Activated T-helper 17 cell treated with anti-CD3 and anti-CD28 coated beads, Interleukin-2, amount 50 U/mL, for 72 hours (primary cell): ENCODE measurements around the gene TBC1D17. TPM values are rescaled to one million over a fixed set of nuclear protein-coding genes. Genes with fewer than 3 reads are reported as not detected.
A peak's percentile ranks its signal among the peaks of the same experiment; 100 is the strongest.

Experiments used
- ATAC-seq: fragments of 150-1000 bp; cut with Tn5 transposase; replicated peaks from 2 replicates; pipeline ENCODE4 v1.10.0; 2021; ENCODE audit warnings: mild to moderate bottlenecking, moderate library complexity
- H3K27ac Mint-ChIP-seq: one replicate; pipeline ENCODE4 v1.8.0; 2022; ENCODE audit warnings: mixed read lengths
- H3K27me3 Mint-ChIP-seq: one replicate; pipeline ENCODE4 v1.8.0; 2022; ENCODE audit warnings: mixed read lengths
- H3K36me3 Mint-ChIP-seq: one replicate; pipeline ENCODE4 v1.8.0; 2022; ENCODE audit warnings: low read depth, mild to moderate bottlenecking, mixed read lengths
- H3K4me1 Mint-ChIP-seq: one replicate; pipeline ENCODE4 v1.8.0; 2022; ENCODE audit warnings: mixed read lengths
- H3K4me3 Mint-ChIP-seq: one replicate; pipeline ENCODE4 v1.8.0; 2022; ENCODE audit warnings: mild to moderate bottlenecking, mixed read lengths
- H3K9me3 Mint-ChIP-seq: one replicate; pipeline ENCODE4 v1.8.0; 2022; ENCODE audit warnings: mixed read lengths
- total RNA-seq, 2 donors: library from RNA; stranded (reverse); gene quantifications; one replicate each; pipeline ENCODE4 v1.2.3, GENCODE V29; 2022

TBC1D17 gene
- total RNA-seq, 2 donors from 2014 or later, result 21.4 to 57.4 TPM

DNA sequence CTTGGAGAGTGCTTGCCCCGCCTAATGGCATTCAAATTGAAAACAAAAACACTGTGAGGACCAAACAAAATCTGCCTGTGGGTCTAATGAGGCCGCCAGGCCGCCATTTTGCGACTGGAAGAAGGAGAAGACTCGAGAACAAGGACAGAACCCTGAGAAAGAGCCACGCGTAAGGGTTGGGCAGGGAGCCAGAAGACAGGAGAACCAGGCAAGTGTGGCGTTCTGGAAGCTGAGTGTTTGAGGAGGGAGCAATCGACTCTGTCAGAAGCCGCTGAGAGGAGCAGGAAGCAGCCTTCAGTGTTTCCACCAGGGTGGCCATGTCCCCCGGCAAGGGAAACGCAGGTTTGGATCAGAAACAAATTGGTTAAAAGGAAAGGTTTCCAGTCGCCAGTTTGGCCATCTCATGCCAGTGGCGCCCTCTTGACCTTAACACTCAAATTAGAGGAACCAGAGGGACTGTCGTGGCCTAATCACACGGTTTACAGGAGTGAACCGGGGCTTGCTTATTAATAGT, 36.7 kb upstream of the TBC1D17 start:
- H3K36me3 Mint-ChIP-seq, result peaks cover 36% of the 10 kb centered on the region
- no peak for ATAC-seq
- no peaks in the 10 kb centered on the region for H3K9me3 Mint-ChIP-seq
- peaks cover 5% of the 10 kb centered on the region for H3K4me1 Mint-ChIP-seq
- no peaks in the 10 kb centered on the region for H3K27me3 Mint-ChIP-seq
- H3K27ac Mint-ChIP-seq, result peak overlapping the region; percentile 39
- H3K4me3 Mint-ChIP-seq, result no peak overlapping the region

DNA sequence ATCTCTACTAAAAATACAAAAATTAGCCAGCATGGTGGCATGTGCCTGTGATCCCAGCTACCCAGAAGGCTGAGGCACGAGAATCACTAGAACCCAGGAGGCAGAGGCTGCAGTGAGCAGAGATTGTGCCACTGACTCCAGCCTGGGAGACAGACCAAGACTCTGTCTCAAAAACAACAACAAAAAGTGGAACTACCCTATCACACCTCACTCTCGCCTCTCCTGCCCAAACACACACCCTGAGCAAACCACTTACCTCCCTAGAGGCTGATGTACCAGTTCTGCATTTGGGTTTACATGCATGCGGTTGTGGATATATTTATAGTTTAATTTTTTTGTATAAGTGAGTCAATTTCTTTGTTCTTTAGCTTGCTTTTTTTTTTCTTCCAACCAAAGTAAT, 34.2 kb upstream of the TBC1D17 start:
- Mint-ChIP-seq H3K4me3 (no peak overlapping the region), H3K9me3 (no peaks in the 10 kb centered on the region), H3K36me3 (peaks cover 24% of the 10 kb centered on the region), H3K27ac (no peak overlapping the region), H3K27me3 (no peaks in the 10 kb centered on the region), H3K4me1 (peaks cover 6% of the 10 kb centered on the region)
- ATAC-seq, result no peak

DNA sequence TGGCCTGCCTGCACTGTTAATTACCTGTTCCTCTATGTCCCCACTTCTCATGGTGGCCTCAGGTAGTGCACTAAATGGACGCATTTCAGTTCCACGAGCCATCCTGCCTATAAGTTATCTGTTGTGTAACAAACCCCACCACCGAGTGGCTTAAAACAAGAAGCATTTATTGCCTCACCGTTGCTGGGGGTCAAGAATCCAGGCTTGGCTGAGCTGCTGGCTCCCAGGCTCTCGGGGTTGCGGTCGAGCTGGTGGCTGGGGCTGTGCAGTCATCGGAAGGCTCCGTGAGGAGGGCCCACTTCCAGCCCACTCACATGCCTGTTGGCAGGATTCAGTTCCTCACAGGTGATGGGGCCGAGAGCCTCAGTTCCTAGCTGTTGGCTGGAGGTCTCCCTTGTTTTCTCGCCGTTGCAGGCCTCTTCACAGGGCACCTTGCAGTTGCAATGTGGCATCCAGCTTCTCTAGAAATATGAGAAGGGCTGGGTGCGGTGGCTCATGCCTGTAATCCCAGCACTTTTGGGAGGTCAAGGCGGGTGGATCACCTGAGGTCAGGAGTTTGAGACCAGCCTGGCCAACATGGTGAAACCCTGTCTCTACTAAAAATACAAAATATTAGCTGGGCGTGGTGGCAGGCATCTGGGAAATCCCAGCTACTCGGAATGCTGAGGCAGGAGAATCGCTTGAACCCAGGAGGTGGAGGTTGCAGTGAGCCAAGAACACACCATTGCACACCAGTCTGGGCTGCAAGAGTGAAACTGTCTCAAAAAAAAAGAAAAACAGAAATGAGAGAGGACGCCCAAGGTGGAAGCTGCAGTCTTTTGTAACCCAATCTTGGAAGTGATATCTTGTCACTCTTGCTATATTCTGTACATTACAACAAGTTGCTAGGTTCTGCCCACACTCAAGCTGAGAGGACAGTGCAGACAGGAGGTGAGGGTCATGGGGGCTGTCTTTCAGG, 33.1 kb upstream of the TBC1D17 start:
- Mint-ChIP-seq H3K9me3 (no peaks in the 10 kb centered on the region), H3K27me3 (no peaks in the 10 kb centered on the region), H3K27ac (no peak overlapping the region), H3K4me1 (peaks cover 12% of the 10 kb centered on the region), H3K36me3 (peaks cover 12% of the 10 kb centered on the region), H3K4me3 (no peak overlapping the region)
- ATAC-seq, result no peak

DNA sequence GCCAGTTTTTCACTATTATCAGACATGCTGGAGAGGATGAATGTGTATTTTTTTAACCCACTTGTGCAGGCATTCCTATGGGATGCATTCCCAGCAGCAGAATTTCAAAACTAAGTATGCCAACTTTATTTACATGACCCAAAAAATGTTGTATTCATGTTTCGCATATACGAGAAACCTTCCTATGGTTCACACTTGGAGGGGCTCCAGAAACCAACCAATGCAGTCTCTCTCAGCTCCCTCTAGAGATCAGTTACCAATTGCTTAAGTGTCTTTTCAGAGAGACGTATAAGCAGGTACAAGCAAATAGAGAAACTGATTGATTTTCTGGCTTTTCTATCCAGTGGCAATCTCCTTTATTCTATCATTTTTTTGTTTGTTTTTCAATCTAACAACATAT, 32.1 kb upstream of the TBC1D17 start:
- no peak overlapping the region for H3K4me3 Mint-ChIP-seq
- H3K4me1 Mint-ChIP-seq, result peaks cover 18% of the 10 kb centered on the region
- no peaks in the 10 kb centered on the region for H3K9me3 Mint-ChIP-seq
- ATAC-seq, result no peak
- peaks cover 7% of the 10 kb centered on the region for H3K36me3 Mint-ChIP-seq
- no peak overlapping the region for H3K27ac Mint-ChIP-seq
- H3K27me3 Mint-ChIP-seq, result no peaks in the 10 kb centered on the region

DNA sequence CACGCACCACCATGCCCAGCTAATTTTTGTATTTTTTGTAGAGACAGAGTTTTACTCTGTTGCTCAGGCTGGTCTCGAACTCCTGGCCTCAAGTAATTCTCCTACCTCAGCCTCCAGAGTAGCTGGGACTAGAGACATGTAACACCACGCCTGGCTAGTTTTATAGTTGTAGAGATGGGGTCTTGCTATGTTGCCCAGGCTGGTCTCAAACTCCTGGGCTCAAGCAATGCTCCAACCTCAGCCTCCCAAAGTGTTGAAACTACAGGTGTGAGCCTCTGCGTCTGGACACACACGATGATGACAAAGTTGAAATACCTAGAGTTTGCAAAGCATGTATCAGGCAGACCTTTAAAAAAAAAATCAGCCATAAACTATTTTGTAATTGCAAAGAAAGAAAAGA, 31.1 kb upstream of the TBC1D17 start:
- no peaks in the 10 kb centered on the region for H3K27me3 Mint-ChIP-seq
- ATAC-seq, result no peak

DNA sequence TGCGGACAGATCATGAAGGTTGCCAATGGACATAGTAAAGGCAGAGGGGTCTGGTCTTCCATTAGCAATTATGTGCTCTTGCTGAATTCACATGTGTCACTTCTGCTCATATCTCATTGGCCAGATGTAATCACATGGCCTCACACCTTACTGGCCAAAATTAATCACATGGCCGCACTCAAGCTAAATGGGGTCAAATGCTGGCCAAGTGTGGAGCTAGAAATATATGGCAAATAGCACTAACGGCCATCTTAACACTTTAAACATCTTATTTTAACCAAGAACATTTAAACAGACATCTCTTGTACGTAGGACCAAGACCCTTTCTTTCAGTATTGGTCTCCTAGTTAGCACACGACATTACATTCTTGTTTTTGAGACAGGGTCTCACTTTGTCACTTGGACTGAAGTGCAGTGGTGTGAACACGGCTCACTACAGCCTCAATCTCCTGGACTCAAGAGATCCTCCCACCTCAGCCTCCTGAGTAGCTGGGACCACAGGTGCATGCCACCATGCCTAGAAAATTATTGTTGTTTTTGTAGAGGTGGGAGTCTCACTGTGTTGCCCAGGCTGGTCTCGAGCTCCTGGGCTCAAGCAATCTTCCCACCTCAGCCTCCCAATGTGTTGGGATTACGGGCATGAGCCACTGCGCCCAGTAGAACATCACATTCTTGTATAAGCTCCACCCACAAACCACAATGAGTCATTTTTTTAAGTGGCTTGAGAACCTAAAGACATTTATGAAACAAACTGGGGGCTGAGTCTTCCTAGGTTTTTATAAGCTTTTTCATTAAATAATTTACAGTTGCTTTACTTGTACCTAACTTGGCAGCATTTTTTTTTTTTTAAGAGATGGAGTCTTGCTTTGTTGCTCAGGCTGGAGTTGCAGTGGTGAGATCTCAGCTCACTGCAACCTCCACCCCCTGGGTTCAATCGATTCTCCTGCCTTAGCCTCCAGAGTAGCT, 29.5 kb upstream of the TBC1D17 start:
- H3K36me3 Mint-ChIP-seq, result peaks cover 19% of the 10 kb centered on the region
- no peaks in the 10 kb centered on the region for H3K9me3 Mint-ChIP-seq
- no peaks in the 10 kb centered on the region for H3K27me3 Mint-ChIP-seq
- H3K4me3 Mint-ChIP-seq, result peak overlapping the region; percentile 83
- H3K4me1 Mint-ChIP-seq, result peaks cover 28% of the 10 kb centered on the region
- ATAC-seq, result peak; percentile 20
- no peak overlapping the region for H3K27ac Mint-ChIP-seq

More for the DNA sequence above, 31.1 kb upstream of the TBC1D17 start:
- no peak overlapping the region for H3K4me3 Mint-ChIP-seq
- peaks cover 8% of the 10 kb centered on the region for H3K36me3 Mint-ChIP-seq
- no peak overlapping the region for H3K27ac Mint-ChIP-seq
- peaks cover 18% of the 10 kb centered on the region for H3K4me1 Mint-ChIP-seq
- H3K9me3 Mint-ChIP-seq, result no peaks in the 10 kb centered on the region

DNA sequence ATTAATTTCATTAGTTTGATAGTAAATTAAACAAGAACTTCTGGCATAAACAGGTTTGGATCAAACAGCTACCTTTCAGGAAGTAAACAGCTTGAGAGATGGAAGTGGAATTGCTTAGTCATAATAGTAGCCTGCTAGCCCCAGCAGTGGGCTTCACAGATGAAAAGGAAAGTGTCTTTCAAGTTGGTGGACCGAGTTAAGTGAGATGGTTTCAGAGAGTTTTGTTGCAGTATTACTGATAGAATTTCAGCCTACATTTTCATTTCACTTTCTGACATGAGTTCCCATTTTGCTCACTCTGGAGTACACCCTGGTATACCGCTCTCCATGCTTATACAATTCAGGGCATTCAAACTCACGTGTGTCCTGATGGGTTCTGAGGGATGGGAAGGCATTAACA, 28.6 kb upstream of the TBC1D17 start:
- peaks cover 28% of the 10 kb centered on the region for H3K4me1 Mint-ChIP-seq
- peaks cover 19% of the 10 kb centered on the region for H3K36me3 Mint-ChIP-seq
- peak; percentile 10 for ATAC-seq
- no peaks in the 10 kb centered on the region for H3K27me3 Mint-ChIP-seq
- H3K27ac Mint-ChIP-seq, result peak overlapping the region; percentile 32
- H3K9me3 Mint-ChIP-seq, result no peaks in the 10 kb centered on the region
- peak overlapping the region; percentile 83 for H3K4me3 Mint-ChIP-seq

DNA sequence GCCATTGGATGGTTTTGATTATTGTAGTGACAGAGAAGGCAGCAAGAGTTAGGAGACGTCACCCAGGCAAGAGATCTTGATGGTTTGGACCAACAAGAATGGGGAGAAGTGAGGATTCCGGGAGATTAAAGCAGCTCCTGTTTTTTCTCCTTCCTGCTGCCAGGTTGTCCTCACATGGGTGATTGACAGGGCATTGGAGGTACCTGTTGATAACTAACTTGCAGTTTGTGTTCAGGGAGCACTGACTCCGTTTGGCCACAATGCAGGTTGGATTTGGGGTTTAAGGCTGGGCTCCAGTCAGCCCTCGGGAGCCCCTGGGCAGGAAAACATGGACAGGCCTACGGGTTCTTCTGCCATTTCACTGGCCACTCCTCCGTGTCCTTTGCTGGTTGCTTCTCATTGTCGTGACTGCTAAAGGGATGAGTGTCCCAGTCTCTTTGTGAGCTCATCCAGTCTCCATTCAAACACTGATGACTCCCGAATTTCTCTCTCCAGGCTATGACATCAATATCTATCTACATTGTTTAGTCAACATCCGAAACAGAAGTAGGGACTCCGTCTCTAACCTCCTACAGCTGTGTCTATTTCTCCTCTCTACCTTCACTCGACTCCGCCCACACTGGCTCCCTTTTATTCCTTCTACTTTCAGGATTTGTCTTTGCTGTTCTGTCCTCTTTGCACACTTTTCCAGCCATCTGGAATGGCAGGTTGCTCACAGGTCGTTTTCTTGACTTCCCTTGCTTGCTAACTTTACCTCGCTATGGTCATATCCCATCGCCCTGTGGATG, 27.9 kb upstream of the TBC1D17 start:
- H3K9me3 Mint-ChIP-seq, result no peaks in the 10 kb centered on the region
- H3K27ac Mint-ChIP-seq, result peak overlapping the region; percentile 88
- ATAC-seq, result no peak
- peak overlapping the region; percentile 83 for H3K4me3 Mint-ChIP-seq
- H3K4me1 Mint-ChIP-seq, result peaks cover 28% of the 10 kb centered on the region
- peaks cover 19% of the 10 kb centered on the region for H3K36me3 Mint-ChIP-seq
- no peaks in the 10 kb centered on the region for H3K27me3 Mint-ChIP-seq

DNA sequence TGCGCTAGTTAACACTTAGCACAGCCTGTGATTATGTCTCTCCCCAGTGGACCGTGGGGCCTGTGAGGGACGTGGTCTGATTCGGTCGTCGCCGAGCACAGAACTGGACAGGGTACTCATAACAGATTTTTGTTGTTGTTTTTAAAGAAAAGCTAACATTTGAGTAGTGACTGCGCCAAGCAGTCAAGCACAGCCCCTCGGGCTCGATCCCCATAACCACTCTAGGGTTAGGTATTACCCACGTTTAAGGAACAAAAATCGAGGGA, 27.3 kb upstream of the TBC1D17 start:
- peaks cover 21% of the 10 kb centered on the region for H3K36me3 Mint-ChIP-seq
- peak overlapping the region; percentile 83 for H3K4me3 Mint-ChIP-seq
- peak overlapping the region; percentile 88 for H3K27ac Mint-ChIP-seq
- H3K9me3 Mint-ChIP-seq, result no peaks in the 10 kb centered on the region
- H3K4me1 Mint-ChIP-seq, result peaks cover 28% of the 10 kb centered on the region
- H3K27me3 Mint-ChIP-seq, result no peaks in the 10 kb centered on the region
- no peak for ATAC-seq

DNA sequence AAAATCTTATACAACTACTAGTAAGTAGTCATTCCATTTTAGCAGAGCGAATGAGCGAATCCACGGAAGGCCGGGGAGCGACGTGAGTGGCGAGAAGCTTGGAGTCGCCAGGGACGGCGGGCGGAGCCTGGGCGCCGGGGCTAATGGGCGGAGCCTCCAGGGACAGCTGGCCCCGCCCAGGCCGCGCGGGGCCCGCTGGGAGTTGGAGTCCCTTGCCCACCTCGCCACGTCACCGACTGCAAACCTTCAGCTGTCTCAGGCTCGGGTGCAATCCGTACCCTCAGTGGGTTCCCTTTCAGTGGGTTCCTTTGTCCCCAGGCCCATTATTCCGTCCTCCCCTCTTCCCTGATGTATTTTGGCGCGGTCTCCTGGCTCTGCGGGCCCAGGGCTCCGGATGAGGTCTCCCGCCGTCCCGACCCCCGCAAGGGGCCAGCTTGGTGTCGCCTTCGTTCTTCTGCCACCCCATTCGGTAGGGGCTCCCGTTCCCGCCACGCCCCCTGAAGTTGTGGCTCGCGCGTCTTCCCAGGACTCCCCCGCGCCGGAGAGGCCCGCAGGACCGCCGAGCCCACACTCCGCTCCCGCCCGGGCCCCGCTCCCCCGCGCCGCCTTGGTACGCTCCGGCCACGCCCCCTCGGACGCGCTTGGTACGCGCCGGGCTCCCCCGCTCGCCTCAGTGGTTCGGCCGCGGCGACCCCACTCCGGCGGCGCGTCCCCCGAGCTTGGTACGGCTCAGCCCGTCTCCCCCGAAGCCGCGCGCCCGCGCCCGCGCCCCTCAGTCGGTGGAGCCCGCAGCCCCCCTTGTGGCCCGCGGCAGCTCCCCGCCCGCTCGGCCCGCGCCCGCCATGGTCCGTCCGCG, 26.8 kb upstream of the TBC1D17 start, which contains the start of gene PTOV1:
PTOV1 (plus strand) TSS at position 673 of the 856 bp plus-strand sequence.
- peak; percentile 92 for ATAC-seq
- Mint-ChIP-seq H3K27ac (peak within 1 kb of the TSS; percentile 88), H3K27me3 (no peaks in the 10 kb centered on the region), H3K4me3 (peak within 1 kb of the TSS; percentile 87), H3K9me3 (no peaks in the 10 kb centered on the region), H3K4me1 (peaks cover 28% of the 10 kb centered on the region), H3K36me3 (peaks cover 26% of the 10 kb centered on the region)

DNA sequence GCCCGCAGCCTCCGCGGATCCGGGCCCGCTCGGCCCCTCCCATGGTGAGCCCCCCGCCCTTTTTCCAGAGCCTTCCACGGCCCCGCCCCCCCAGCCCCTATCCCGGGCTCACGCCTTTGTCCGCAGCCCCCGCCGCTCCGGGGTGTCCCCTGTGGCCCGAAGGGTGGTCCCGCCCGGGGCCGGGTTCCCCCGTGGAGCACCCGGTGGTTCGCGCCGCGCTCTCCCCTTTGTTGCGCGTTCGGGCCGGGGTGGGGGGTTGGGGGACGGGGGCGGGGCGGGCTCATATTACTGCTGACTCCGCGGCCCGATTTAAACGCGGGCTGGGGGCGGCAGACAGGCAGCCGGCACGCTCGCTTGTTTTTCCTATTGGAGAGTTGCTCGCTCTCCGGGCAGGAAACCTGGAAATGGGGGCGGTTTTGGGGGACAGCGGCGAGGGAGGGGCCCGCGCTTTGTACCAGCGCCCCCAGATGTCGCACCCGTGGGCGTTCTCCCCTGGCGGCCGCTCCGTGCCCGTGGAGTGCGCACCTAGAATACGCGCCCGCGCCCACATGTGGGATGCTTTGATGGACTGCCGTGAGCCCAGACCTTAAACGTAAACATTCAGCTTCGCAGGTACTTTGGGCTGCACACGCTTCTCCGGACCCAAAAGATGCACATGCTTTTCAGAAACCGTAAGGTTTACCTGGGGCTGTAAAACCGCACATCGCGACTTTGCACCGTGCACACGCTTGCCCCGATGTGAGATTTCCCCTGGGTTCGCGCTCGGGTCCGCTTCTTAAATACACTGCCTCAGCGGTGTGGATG, 25.8 kb upstream of the TBC1D17 start:
- Mint-ChIP-seq H3K9me3 (no peaks in the 10 kb centered on the region), H3K27ac (peak overlapping the region; percentile 87), H3K27me3 (no peaks in the 10 kb centered on the region), H3K36me3 (peaks cover 35% of the 10 kb centered on the region), H3K4me3 (peak overlapping the region; percentile 87), H3K4me1 (peaks cover 28% of the 10 kb centered on the region)
- no peak for ATAC-seq

DNA sequence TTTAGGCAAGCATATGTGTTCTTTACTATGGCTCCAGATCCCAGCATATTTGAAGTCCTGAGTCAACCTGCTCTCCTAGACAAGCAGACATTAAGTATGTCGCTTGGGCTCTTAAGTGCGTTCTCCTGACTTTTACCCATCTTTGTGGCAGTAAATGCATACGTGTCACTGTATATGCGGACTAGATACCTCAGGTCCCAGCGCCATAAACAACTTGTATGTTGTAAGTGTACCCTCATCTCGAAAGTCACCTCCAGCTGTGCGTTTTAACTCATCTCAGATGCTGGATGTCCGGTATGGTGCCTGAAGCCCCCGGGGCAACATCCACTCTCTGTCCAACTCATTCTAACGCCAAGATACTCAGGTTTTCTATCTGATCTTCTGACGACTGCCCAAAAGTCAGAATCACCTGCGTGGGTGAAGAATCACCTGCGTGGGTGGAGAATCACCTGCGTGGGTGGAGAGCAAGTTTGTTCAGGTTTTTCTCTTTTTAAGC, 24.8 kb upstream of the TBC1D17 start:
- Mint-ChIP-seq H3K4me1 (peaks cover 28% of the 10 kb centered on the region), H3K27me3 (no peaks in the 10 kb centered on the region), H3K9me3 (no peaks in the 10 kb centered on the region), H3K27ac (peak overlapping the region; percentile 87), H3K36me3 (peaks cover 42% of the 10 kb centered on the region), H3K4me3 (peak overlapping the region; percentile 87)
- no peak for ATAC-seq
